ENCODE results near the gene KIF1B.
"Not testable (repeated sequence)": the region's sequence is repeated elsewhere in the genome, so short reads cannot be mapped to it uniquely, and the experiment has no call there.

Gene KIF1B

GRCh38 chr1:10196976-10197375 is 13.4 kb upstream of the KIF1B start:
- no peak for DNase-seq

- DNase-seq: no peak
Measured at GRCh38 chr1:10200620-10201019, 9.8 kb upstream of the KIF1B start.

GRCh38 chr1:10204003-10204642 is 6.2 kb upstream of the KIF1B start:
- DNase-seq: no peak

- not testable (repeated sequence) for DNase-seq
Measured at GRCh38 chr1:10205206-10205605, 5.2 kb upstream of the KIF1B start.

- DNase-seq: no peak
Measured at GRCh38 chr1:10207810-10208209, 2.6 kb upstream of the KIF1B start.

- no peak for DNase-seq
Measured at GRCh38 chr1:10208537-10208936, 1.8 kb upstream of the KIF1B start.

GRCh38 chr1:10209590-10209904 is 823 bp upstream of the KIF1B start:
- DNase-seq: no peak

- DNase-seq: peak; percentile 37 to 75
Measured at GRCh38 chr1:10210841-10211804, 753 bp downstream of the KIF1B start.

- DNase-seq: peak in 1 of 2 experiments; percentile 61
Measured at GRCh38 chr1:10211805-10212410, 1.5 kb downstream of the KIF1B start.

- no peak for DNase-seq
Measured at GRCh38 chr1:10212476-10212875, 2.1 kb downstream of the KIF1B start.

GRCh38 chr1:10213186-10213705 is 2.9 kb downstream of the KIF1B start:
- DNase-seq: no peak

- no peak for DNase-seq
Measured at GRCh38 chr1:10216090-10216749, 5.8 kb downstream of the KIF1B start.

- no peak for DNase-seq
Measured at GRCh38 chr1:10217748-10218441, 7.5 kb downstream of the KIF1B start.

GRCh38 chr1:10220200-10220599 is 9.8 kb downstream of the KIF1B start:
- no peak for DNase-seq

GRCh38 chr1:10220657-10221056 is 10.3 kb downstream of the KIF1B start:
- DNase-seq: not testable (repeated sequence)

GRCh38 chr1:10225573-10225972 is 15.2 kb downstream of the KIF1B start:
- DNase-seq: no peak

- no peak for DNase-seq
Measured at GRCh38 chr1:10228528-10228927, 18.2 kb downstream of the KIF1B start.

GRCh38 chr1:10229903-10230302 is 19.5 kb downstream of the KIF1B start:
- DNase-seq: no peak

GRCh38 chr1:10232163-10232562 is 21.8 kb downstream of the KIF1B start:
- DNase-seq: no peak

GRCh38 chr1:10236405-10237156 is 26.2 kb downstream of the KIF1B start:
- DNase-seq: no peak

GRCh38 chr1:10237157-10237539 is 26.8 kb downstream of the KIF1B start:
- no peak for DNase-seq

- no peak for DNase-seq
Measured at GRCh38 chr1:10242135-10242534, 31.8 kb downstream of the KIF1B start.
